DND-41 (cell line): ENCODE results near the gene ARHGEF39.

Experiments used
- EZH2 ChIP-seq: IDR thresholded peaks from 3 replicates; pipeline ENCODE4 v1.6.1; 2012; ENCODE audit warnings: borderline replicate concordance, low read depth, mild to moderate bottlenecking, moderate library complexity, low read length, inconsistent platforms; ENCODE audit not compliant: severe bottlenecking
- TF ChIP-seq, protein P1 (sequence below): IDR thresholded peaks from 2 replicates; pipeline ENCODE4 v1.5.1; 2012; ENCODE audit warnings: borderline replicate concordance, low read length, moderate library complexity, mild to moderate bottlenecking; ENCODE audit not compliant: poor library complexity, severe bottlenecking; ENCODE audit errors: extremely low read depth

DNA sequence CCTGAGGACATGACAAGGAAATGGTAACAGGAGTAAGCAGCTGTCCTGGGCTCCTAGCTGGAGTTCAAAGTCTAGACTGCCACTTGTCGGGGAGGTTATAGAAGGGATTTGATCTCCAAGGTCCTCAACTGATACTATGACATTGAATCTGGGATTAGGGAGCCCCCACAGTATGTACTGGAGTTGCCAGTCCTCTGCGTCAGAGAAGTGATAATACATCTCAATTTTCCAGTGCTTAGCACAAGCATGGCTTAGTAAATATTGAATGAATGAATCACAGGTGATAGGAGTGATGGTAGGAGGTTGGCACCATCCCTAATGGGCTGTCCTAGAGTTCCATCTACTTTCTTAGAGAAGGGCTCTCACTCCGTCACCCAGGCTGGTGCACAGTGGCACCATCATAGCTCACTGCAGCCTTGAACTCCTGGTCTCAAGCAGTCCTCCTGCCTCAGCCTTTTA is 31.0 kb upstream of the ARHGEF39 start:
- TF ChIP-seq, protein P1, sequence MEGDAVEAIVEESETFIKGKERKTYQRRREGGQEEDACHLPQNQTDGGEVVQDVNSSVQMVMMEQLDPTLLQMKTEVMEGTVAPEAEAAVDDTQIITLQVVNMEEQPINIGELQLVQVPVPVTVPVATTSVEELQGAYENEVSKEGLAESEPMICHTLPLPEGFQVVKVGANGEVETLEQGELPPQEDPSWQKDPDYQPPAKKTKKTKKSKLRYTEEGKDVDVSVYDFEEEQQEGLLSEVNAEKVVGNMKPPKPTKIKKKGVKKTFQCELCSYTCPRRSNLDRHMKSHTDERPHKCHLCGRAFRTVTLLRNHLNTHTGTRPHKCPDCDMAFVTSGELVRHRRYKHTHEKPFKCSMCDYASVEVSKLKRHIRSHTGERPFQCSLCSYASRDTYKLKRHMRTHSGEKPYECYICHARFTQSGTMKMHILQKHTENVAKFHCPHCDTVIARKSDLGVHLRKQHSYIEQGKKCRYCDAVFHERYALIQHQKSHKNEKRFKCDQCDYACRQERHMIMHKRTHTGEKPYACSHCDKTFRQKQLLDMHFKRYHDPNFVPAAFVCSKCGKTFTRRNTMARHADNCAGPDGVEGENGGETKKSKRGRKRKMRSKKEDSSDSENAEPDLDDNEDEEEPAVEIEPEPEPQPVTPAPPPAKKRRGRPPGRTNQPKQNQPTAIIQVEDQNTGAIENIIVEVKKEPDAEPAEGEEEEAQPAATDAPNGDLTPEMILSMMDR: no peak
- TF ChIP-seq EZH2: no peak
